ENCODE data around the gene GBA2. TPM values are rescaled to one million over a fixed set of nuclear protein-coding genes. Genes with fewer than 3 reads are reported as not detected.
A peak's percentile ranks its signal among the peaks of the same experiment; 100 is the strongest.

GBA2 gene
- total and polyA plus RNA-seq, 2 experiments from 2014 or later = 32.1 to 80.1 TPM

- Histone ChIP-seq H3K27ac (ENCODE audit: low read depth) (no peak overlapping the region), H2AFZ (no peak overlapping the region), H3K4me3 (no peak overlapping the region), H3K79me2 (replicated peaks; ENCODE audit: insufficient read depth) (peaks cover 63% of the 10 kb centered on the region), H3K36me3 (ENCODE audit: insufficient read depth) (no peaks in the 10 kb centered on the region), H3K4me2 (no peak overlapping the region), H3K27me3 (ENCODE audit: insufficient read depth) (no peaks in the 10 kb centered on the region), H3F3A (replicated peaks; ENCODE audit: low read depth) (peaks cover 18% of the 10 kb centered on the region; the same call in 1 of the 2 replicates), H3K9me2 (ENCODE audit: insufficient read depth) (no peaks in the 10 kb centered on the region), H3K4me1 (ENCODE audit: insufficient read depth) (peaks cover 18% of the 10 kb centered on the region), H4K20me1 (replicated peaks; ENCODE audit: insufficient read depth) (peaks cover 3% of the 10 kb centered on the region; the same call in 1 of the 2 replicates)
- TF ChIP-seq NANOG (IDR thresholded peaks at IDR 0.05; ENCODE audit: borderline replicate concordance) (no peak), CTCF (conservative IDR thresholded peaks at IDR 0.05; ENCODE audit: low read depth in 2 of 2) (peak in 1 of 2 experiments; percentile 38; a peak in 3 of 4 replicates), ZNF462 (CRISPR knock-in tag; IDR thresholded peaks at IDR 0.05) (no peak), ZNF331 (CRISPR knock-in tag; IDR thresholded peaks at IDR 0.05; ENCODE audit: low read depth) (no peak), ZNF114 (CRISPR knock-in tag; IDR thresholded peaks at IDR 0.05) (no peak)
- peaks cover 44% of the 10 kb centered on the region for H3K4me1 Mint-ChIP-seq
- no peak for DNase-seq (ENCODE audit: low spot score)
- H3K27ac Mint-ChIP-seq = no peak overlapping the region; the same call in 1 of the 2 replicates
- peaks cover 15% of the 10 kb centered on the region for H3K36me3 Mint-ChIP-seq (ENCODE audit: low read depth)
- peaks cover 6% of the 10 kb centered on the region for H3K27me3 Mint-ChIP-seq (ENCODE audit: insufficient read depth, low read depth, poor library complexity)
- no peak overlapping the region; the same call in 2 of the 3 replicates for H3K4me3 Mint-ChIP-seq
- no peak for ATAC-seq
- no peaks in the 10 kb centered on the region; the same call in 1 of the 3 replicates for H3K9me3 Mint-ChIP-seq
These were observed 10.8 kb upstream of the GBA2 start for GRCh38 chr9:35759795-35760194.

Data from GM23338 (cell line).